ENCODE measurements around the gene UBE2H. TPM values are rescaled to one million over a fixed set of nuclear protein-coding genes. Genes with fewer than 3 reads are reported as not detected.

UBE2H gene
- total RNA-seq, 1 donor from 2014 or later = 104 TPM

GRCh38 chr7:129923709-129924108, 29.1 kb downstream of the UBE2H start:
- Mint-ChIP-seq H3K36me3 (peaks cover 12% of the 10 kb centered on the region), H3K27me3 (ENCODE audit: low read depth) (no peaks in the 10 kb centered on the region), H3K9me3 (no peaks in the 10 kb centered on the region), H3K4me1 (peaks cover 15% of the 10 kb centered on the region), H3K27ac (peak overlapping the region; percentile 80), H3K4me3 (no peak overlapping the region)
- no peak for DNase-seq (ENCODE audit: low spot score in 2 of 2, unreplicated experiment in 2 of 2)
- TF ChIP-seq, protein P1, sequence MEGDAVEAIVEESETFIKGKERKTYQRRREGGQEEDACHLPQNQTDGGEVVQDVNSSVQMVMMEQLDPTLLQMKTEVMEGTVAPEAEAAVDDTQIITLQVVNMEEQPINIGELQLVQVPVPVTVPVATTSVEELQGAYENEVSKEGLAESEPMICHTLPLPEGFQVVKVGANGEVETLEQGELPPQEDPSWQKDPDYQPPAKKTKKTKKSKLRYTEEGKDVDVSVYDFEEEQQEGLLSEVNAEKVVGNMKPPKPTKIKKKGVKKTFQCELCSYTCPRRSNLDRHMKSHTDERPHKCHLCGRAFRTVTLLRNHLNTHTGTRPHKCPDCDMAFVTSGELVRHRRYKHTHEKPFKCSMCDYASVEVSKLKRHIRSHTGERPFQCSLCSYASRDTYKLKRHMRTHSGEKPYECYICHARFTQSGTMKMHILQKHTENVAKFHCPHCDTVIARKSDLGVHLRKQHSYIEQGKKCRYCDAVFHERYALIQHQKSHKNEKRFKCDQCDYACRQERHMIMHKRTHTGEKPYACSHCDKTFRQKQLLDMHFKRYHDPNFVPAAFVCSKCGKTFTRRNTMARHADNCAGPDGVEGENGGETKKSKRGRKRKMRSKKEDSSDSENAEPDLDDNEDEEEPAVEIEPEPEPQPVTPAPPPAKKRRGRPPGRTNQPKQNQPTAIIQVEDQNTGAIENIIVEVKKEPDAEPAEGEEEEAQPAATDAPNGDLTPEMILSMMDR (IDR thresholded peaks at IDR 0.05; ENCODE audit: unreplicated experiment) = no peak

GRCh38 chr7:129919492-129919891, 33.3 kb downstream of the UBE2H start:
- no peak for DNase-seq (ENCODE audit: low spot score in 2 of 2, unreplicated experiment in 2 of 2)
- H3K4me1 Mint-ChIP-seq = peaks cover 41% of the 10 kb centered on the region
- H3K27me3 Mint-ChIP-seq (ENCODE audit: low read depth) = no peaks in the 10 kb centered on the region
- no peak overlapping the region for H3K4me3 Mint-ChIP-seq
- H3K9me3 Mint-ChIP-seq = no peaks in the 10 kb centered on the region
- TF ChIP-seq, protein P1 (IDR thresholded peaks at IDR 0.05; ENCODE audit: unreplicated experiment) = no peak
- H3K27ac Mint-ChIP-seq = peak overlapping the region; percentile 8
- H3K36me3 Mint-ChIP-seq = peaks cover 9% of the 10 kb centered on the region

- TF ChIP-seq, protein P1 (IDR thresholded peaks at IDR 0.05; ENCODE audit: unreplicated experiment) = no peak
- Mint-ChIP-seq H3K36me3 (peaks cover 9% of the 10 kb centered on the region), H3K4me1 (peaks cover 44% of the 10 kb centered on the region), H3K9me3 (no peaks in the 10 kb centered on the region), H3K27me3 (ENCODE audit: low read depth) (no peaks in the 10 kb centered on the region), H3K4me3 (no peak overlapping the region), H3K27ac (no peak overlapping the region)
- DNase-seq (ENCODE audit: low spot score in 2 of 2, unreplicated experiment in 2 of 2) = no peak
These were observed 33.8 kb downstream of the UBE2H start for GRCh38 chr7:129918922-129919321.

DNA sequence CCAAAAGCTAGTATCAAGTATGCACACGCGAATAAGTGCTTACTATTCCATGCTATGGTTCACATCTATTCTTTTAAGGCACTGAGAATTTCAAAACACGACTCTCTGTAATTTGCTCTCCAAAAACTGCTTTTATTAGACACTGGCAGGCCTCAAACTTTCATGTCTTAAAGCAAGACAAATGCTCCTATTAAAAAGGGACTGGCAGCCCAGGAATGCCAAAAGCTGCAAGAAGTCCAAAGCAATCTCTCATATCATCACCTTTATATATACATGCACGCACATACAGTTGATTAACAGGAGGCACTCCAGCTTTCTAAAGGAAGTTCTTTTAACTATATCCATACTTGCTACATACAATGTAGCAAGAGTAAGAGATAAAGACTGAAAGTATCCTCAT, 34.8 kb downstream of the UBE2H start:
- peaks cover 45% of the 10 kb centered on the region for H3K4me1 Mint-ChIP-seq
- DNase-seq (ENCODE audit: low spot score in 2 of 2, unreplicated experiment in 2 of 2) = no peak
- no peaks in the 10 kb centered on the region for H3K27me3 Mint-ChIP-seq (ENCODE audit: low read depth)
- peak overlapping the region; percentile 87 for H3K27ac Mint-ChIP-seq
- TF ChIP-seq, protein P1 (IDR thresholded peaks at IDR 0.05; ENCODE audit: unreplicated experiment) = no peak
- no peaks in the 10 kb centered on the region for H3K9me3 Mint-ChIP-seq
- H3K4me3 Mint-ChIP-seq = no peak overlapping the region
- peaks cover 9% of the 10 kb centered on the region for H3K36me3 Mint-ChIP-seq

- Mint-ChIP-seq H3K4me3 (no peak overlapping the region), H3K9me3 (no peaks in the 10 kb centered on the region), H3K27me3 (ENCODE audit: low read depth) (no peaks in the 10 kb centered on the region), H3K27ac (peak overlapping the region; percentile 72), H3K4me1 (peaks cover 45% of the 10 kb centered on the region), H3K36me3 (peaks cover 16% of the 10 kb centered on the region)
- TF ChIP-seq, protein P1 (IDR thresholded peaks at IDR 0.05; ENCODE audit: unreplicated experiment) = no peak
- no peak for DNase-seq (ENCODE audit: low spot score in 2 of 2, unreplicated experiment in 2 of 2)
These were observed 38.1 kb downstream of the UBE2H start for GRCh38 chr7:129914536-129915272.
